SK-N-SH (cell line): ENCODE results near the gene SMARCD3. TPM values are rescaled to one million over a fixed set of nuclear protein-coding genes. Genes with fewer than 3 reads are reported as not detected.

ENCODE experiments used
- CTCF ChIA-PET: fragments of 300-600, 350-600 bp; formaldehyde crosslinking; extraction: SDS; loops from one replicate; lab custom pipeline; 2021; lab: Yijun Ruan, JAX
- POLR2A ChIA-PET: fragments of 350-600 bp; sonication (Branson Sonifier 250); formaldehyde crosslinking; extraction: SDS; loops from one replicate; lab custom pipeline; 2020; ENCODE audit warnings: antibody characterized with exemption, inconsistent platforms; lab: Yijun Ruan, JAX
- DNase-seq: peaks from one replicate; pipeline ENCODE4 v3.0.0; 2012
- H2AFZ ChIP-seq: fragments of 200-600 bp; sonication (generic); 2 replicates; pipeline ENCODE4 v1.8.1; 2016; ENCODE audit warnings: antibody characterized with exemption, mild to moderate bottlenecking, low read depth
- H3F3A ChIP-seq: fragments of 200-600 bp; sonication (generic); replicated peaks from 2 replicates; pipeline ENCODE3; 2016; ENCODE audit warnings: antibody characterized with exemption, mild to moderate bottlenecking; ENCODE audit not compliant: insufficient read depth
- H3K27ac ChIP-seq, 2 experiments: fragments of 200-500 bp in 1 of 2; fragments of 200-600 bp in 1 of 2; sonication (Bioruptor generic) in 1 of 2; sonication (generic), shearing (Covaris generic) in 1 of 2; 2 replicates each; pipeline versions ENCODE4 v1.5.1 to v1.6.1; 2014 to 2016; ENCODE audit warnings: low read depth in 2 of 2, inconsistent platforms in 1 of 2, low read length in 1 of 2, mild to moderate bottlenecking in 1 of 2, mixed read lengths in 1 of 2
- H3K27me3 ChIP-seq: fragments of 200-600 bp; sonication (generic), shearing (Covaris generic); 2 replicates; pipeline ENCODE4 v1.6.1; 2016; ENCODE audit warnings: mixed run types; ENCODE audit not compliant: insufficient read depth
- H3K36me3 ChIP-seq, 2 experiments: fragments of 200-500 bp in 1 of 2; fragments of 200-600 bp in 1 of 2; sonication (Bioruptor generic) in 1 of 2; sonication (generic) in 1 of 2; replicated peaks in 1 of 2; 2 replicates each; pipeline versions ENCODE3 to v1.5.1; 2014 to 2016; ENCODE audit warnings: low read length in 1 of 2, mild to moderate bottlenecking in 1 of 2; ENCODE audit not compliant: insufficient read depth in 2 of 2, control insufficient read depth in 1 of 2
- H3K4me1 ChIP-seq, 2 experiments: fragments of 200-500 bp in 1 of 2; fragments of 200-600 bp in 1 of 2; sonication (Bioruptor generic) in 1 of 2; sonication (generic), shearing (Covaris generic) in 1 of 2; 2 replicates each; pipeline versions ENCODE4 v1.5.1 to v1.6.1; 2014 to 2016; ENCODE audit warnings: low read depth in 1 of 2, low read length in 1 of 2, mixed run types in 1 of 2; ENCODE audit not compliant: insufficient read depth in 2 of 2, control insufficient read depth in 1 of 2
- H3K4me2 ChIP-seq: fragments of 200-600 bp; sonication (generic), shearing (Covaris generic); 2 replicates; pipeline ENCODE4 v1.6.1; 2017; ENCODE audit warnings: mixed run types
- H3K4me3 ChIP-seq, 2 experiments: fragments of 200-500 bp in 1 of 2; fragments of 200-600 bp in 1 of 2; sonication (Bioruptor generic) in 1 of 2; sonication (generic), shearing (Covaris generic) in 1 of 2; 2 replicates each; pipeline versions ENCODE4 v1.5.1 to v1.8.1; 2014 to 2016; ENCODE audit warnings: low read depth in 2 of 2, inconsistent platforms in 1 of 2, low read length in 1 of 2, mild to moderate bottlenecking in 1 of 2, mixed read lengths in 1 of 2, moderate library complexity in 1 of 2
- H3K79me2 ChIP-seq: fragments of 200-600 bp; sonication (generic); 2 replicates; pipeline ENCODE4 v1.8.1; 2017; ENCODE audit warnings: mild to moderate bottlenecking; ENCODE audit not compliant: insufficient read depth
- H3K9ac ChIP-seq: fragments of 200-600 bp; sonication (generic); 2 replicates; pipeline ENCODE4 v1.6.1; 2017; ENCODE audit warnings: mixed run types
- H3K9me2 ChIP-seq: fragments of 200-600 bp; sonication (generic); 2 replicates; pipeline ENCODE4 v1.6.1; 2017; ENCODE audit warnings: mixed run types
- H3K9me3 ChIP-seq: fragments of 200-600 bp; sonication (generic); 2 replicates; pipeline ENCODE4 v1.6.1; 2017; ENCODE audit warnings: mixed run types, mild to moderate bottlenecking, moderate library complexity
- H4K20me1 ChIP-seq: fragments of 200-600 bp; sonication (generic); 2 replicates; pipeline ENCODE4 v1.6.1; 2017; ENCODE audit warnings: mild to moderate bottlenecking, mixed run types; ENCODE audit not compliant: insufficient read depth
- ELF1 ChIP-seq: IDR thresholded peaks from 2 replicates; pipeline ENCODE4 v1.4.0; 2012
- EZH2phosphoT487 ChIP-seq: fragments of 200-600 bp; sonication (generic); IDR thresholded peaks from 2 replicates; pipeline ENCODE4 v1.6.1; 2017; ENCODE audit warnings: low read depth, mixed run types, mild to moderate bottlenecking, antibody characterized with exemption, moderate library complexity, borderline replicate concordance
- FOXJ3 ChIP-seq: sonication (generic); formaldehyde crosslinking; IDR thresholded peaks from 2 replicates; pipeline ENCODE4 v1.5.1; 2020; ENCODE audit warnings: mild to moderate bottlenecking, missing genetic modification reagents
- FOXM1 ChIP-seq: IDR thresholded peaks from 2 replicates; pipeline ENCODE4 v1.4.0; 2012; ENCODE audit warnings: low read depth, mild to moderate bottlenecking
- GABPA ChIP-seq: IDR thresholded peaks from 2 replicates; pipeline ENCODE4 v1.4.0; 2012; ENCODE audit warnings: low read depth, mild to moderate bottlenecking
- JUND ChIP-seq: IDR thresholded peaks from 2 replicates; pipeline ENCODE4 v1.4.0; 2012
- MEF2A ChIP-seq: IDR thresholded peaks from 2 replicates; pipeline ENCODE4 v1.4.0; 2012; ENCODE audit warnings: low read depth, borderline replicate concordance
- MXI1 ChIP-seq: IDR thresholded peaks from 2 replicates; pipeline ENCODE4 v1.6.1; 2012; ENCODE audit warnings: mild to moderate bottlenecking, low read depth, low read length, improper control_type of control experiment
- NFIC ChIP-seq: IDR thresholded peaks from 2 replicates; pipeline ENCODE4 v1.4.0; 2012; ENCODE audit warnings: borderline replicate concordance
- RFX5 ChIP-seq: IDR thresholded peaks from 2 replicates; pipeline ENCODE4 v1.6.1; 2012; ENCODE audit warnings: mild to moderate bottlenecking, improper control_type of control experiment, low read length
- SMC3 ChIP-seq: IDR thresholded peaks from 2 replicates; pipeline ENCODE4 v1.6.1; 2012; ENCODE audit warnings: low read depth, low read length, improper control_type of control experiment
- TEAD4 ChIP-seq: IDR thresholded peaks from 2 replicates; pipeline ENCODE4 v1.4.0; 2012; ENCODE audit warnings: mild to moderate bottlenecking, borderline replicate concordance; ENCODE audit not compliant: insufficient read depth
- USF2 ChIP-seq: fragments of 150-350 bp; IDR thresholded peaks from 2 replicates; pipeline ENCODE4 v1.6.1; 2017; ENCODE audit warnings: antibody characterized with exemption, low read length, low read depth, borderline replicate concordance
- YY1 ChIP-seq: IDR thresholded peaks from 2 replicates; pipeline ENCODE4 v1.4.0; 2012; ENCODE audit warnings: low read depth, mild to moderate bottlenecking
- WGBS: methylation state at CpG from one replicate; pipeline ENCODE4 v1.1.6; 2017; ENCODE audit warnings: low lambda C conversion rate; 5-methylcytosine and 5-hydroxymethylcytosine counted together
- polyA plus RNA-seq, 3 experiments: library from polyadenylated mRNA; depleted of rRNA; stranded (reverse); fragments of >200 nt; gene quantifications; 2 replicates each; pipeline ENCODE4 v1.2.3, GENCODE V29; 2012
- TF ChIP-seq, protein P1 (sequence below): IDR thresholded peaks from 2 replicates; pipeline ENCODE4 v1.4.0; 2012; ENCODE audit warnings: low read depth
- TF ChIP-seq, protein P2 (sequence below): IDR thresholded peaks from 2 replicates; pipeline ENCODE4 v1.4.0; 2012; ENCODE audit warnings: low read depth, borderline replicate concordance
- TF ChIP-seq, protein P3 (sequence below): fragments of 200-600 bp; sonication (generic); IDR thresholded peaks from 2 replicates; pipeline ENCODE4 v1.6.1; 2017; ENCODE audit warnings: antibody characterized with exemption, mild to moderate bottlenecking, moderate library complexity
- TF ChIP-seq, protein P4 (sequence below): IDR thresholded peaks from 2 replicates; pipeline ENCODE4; 2012

SMARCD3 gene
- polyA plus RNA-seq, 1 of the 3 experiments (the other 2 are of a cell fraction) = 62.8 TPM

DNA sequence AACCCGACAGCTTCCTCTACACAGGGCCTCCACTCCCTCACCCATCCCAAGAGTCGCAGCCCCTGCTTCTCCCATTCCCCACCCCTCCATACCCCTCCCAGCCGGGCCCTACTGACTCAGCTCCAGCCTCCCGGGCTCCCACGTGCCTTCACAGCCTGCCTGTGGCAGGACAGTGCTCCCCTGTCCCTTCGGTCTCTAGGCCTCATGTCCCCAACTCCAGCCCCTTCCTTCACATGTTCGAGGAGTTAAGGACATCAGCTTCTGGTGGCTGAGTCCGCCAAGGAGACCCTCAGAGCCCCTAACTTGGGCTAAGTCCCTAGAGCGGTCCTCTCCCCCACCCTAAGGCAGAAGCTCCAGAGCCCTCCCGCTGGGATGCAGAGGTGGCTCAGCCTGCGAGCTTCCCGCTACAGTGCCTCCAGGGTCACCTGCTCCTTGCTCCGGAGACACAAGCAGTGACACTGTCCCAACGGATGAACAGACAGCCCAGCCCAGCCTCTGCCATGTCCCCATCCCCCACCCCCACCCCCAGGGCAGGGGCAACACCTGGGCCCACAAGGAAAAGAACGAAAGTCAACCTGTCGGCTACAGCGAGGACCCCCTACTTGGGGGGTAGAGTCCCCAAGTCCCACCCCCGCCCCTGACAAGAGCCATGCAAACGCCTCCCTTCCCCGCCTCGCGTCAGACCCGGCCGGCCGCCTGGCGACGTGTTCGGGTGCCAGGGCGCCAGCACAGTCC, 716 bp downstream of the SMARCD3 start:
- Histone ChIP-seq H3K79me2 (peaks cover 18% of the 10 kb centered on the region), H3K27me3 (no peaks in the 10 kb centered on the region), H3F3A (peaks cover 32% of the 10 kb centered on the region), H3K9ac (peak overlapping the region; percentile 83), H3K36me3 (peaks cover 0 to 3% of the 10 kb centered on the region in 2 experiments), H3K27ac (peak overlapping the region; percentile 67 to 73), H4K20me1 (peaks cover 16% of the 10 kb centered on the region), H3K9me3 (no peaks in the 10 kb centered on the region), H2AFZ (peak overlapping the region; percentile 90; the same call in 1 of the 2 replicates), H3K9me2 (no peaks in the 10 kb centered on the region), H3K4me3 (peak overlapping the region; percentile 63 to 91), H3K4me1 (peaks cover 50 to 65% of the 10 kb centered on the region in 2 experiments), H3K4me2 (peak overlapping the region; percentile 90)
- WGBS = 40% methylated on average over 14 of the region's 29 CpGs
- ChIA-PET POLR2A (interaction anchor here (2.1 kb wide), 1 partner anchor 15 kb away, joined by 7 read pairs; the partner anchor contains the start of gene CHPF2), CTCF (interaction anchor here (0.7 to 6.2 kb wide), 11 partner anchors 9 to 128 kb away, joined by 3 to 122 read pairs (median 5); partner anchors contain the start of gene CHPF2)
- peak; percentile 71 for DNase-seq
- TF ChIP-seq, protein P1, sequence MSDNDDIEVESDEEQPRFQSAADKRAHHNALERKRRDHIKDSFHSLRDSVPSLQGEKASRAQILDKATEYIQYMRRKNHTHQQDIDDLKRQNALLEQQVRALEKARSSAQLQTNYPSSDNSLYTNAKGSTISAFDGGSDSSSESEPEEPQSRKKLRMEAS = peak; percentile 90
- TF ChIP-seq ELF1 = no peak

GRCh38 chr7:151246851-151247580, 1.5 kb downstream of the SMARCD3 start:
- Histone ChIP-seq H3K36me3 (peaks cover 0 to 10% of the 10 kb centered on the region in 2 experiments), H3K27me3 (no peaks in the 10 kb centered on the region), H3K79me2 (peaks cover 18% of the 10 kb centered on the region), H3K4me2 (peak overlapping the region; percentile 90), H2AFZ (no peak overlapping the region), H3K9me2 (no peaks in the 10 kb centered on the region), H3K4me3 (peak overlapping the region; percentile 63 to 91; a peak in 3 of 4 replicates), H3K4me1 (peaks cover 45 to 59% of the 10 kb centered on the region in 2 experiments), H3K27ac (peak overlapping the region in 1 of 2 experiments; percentile 73; a peak in 1 of 4 replicates), H3K9ac (peak overlapping the region; percentile 83; the same call in 1 of the 2 replicates), H3K9me3 (no peaks in the 10 kb centered on the region), H4K20me1 (peaks cover 16% of the 10 kb centered on the region), H3F3A (peaks cover 33% of the 10 kb centered on the region)
- ChIA-PET CTCF (interaction anchor here (0.7 to 6.2 kb wide), 17 partner anchors 10 to 127 kb away, joined by 3 to 122 read pairs (median 4); partner anchors contain the start of gene CHPF2), POLR2A (interaction anchor here (1.6 to 2.1 kb wide), 2 partner anchors 14 kb away, joined by 7 read pairs; partner anchors contain the start of gene CHPF2)
- DNase-seq = peak; percentile 42
- 78% methylated on average over 4 of the region's 4 CpGs for WGBS
- no peak for TF ChIP-seq TEAD4
- TF ChIP-seq, protein P2, sequence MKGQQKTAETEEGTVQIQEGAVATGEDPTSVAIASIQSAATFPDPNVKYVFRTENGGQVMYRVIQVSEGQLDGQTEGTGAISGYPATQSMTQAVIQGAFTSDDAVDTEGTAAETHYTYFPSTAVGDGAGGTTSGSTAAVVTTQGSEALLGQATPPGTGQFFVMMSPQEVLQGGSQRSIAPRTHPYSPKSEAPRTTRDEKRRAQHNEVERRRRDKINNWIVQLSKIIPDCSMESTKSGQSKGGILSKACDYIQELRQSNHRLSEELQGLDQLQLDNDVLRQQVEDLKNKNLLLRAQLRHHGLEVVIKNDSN = no peak
- no peak for TF ChIP-seq MEF2A
- TF ChIP-seq FOXM1 = no peak
- no peak for TF ChIP-seq NFIC
- TF ChIP-seq, protein P1 = no peak
- TF ChIP-seq ELF1 = no peak
- no peak for TF ChIP-seq SMC3
- no peak for TF ChIP-seq RFX5
- no peak for TF ChIP-seq GABPA
- no peak for TF ChIP-seq MXI1
- TF ChIP-seq YY1 = no peak
- TF ChIP-seq FOXJ3 (CRISPR knock-in tag) = no peak
- no peak for TF ChIP-seq JUND
- TF ChIP-seq, protein P3, sequence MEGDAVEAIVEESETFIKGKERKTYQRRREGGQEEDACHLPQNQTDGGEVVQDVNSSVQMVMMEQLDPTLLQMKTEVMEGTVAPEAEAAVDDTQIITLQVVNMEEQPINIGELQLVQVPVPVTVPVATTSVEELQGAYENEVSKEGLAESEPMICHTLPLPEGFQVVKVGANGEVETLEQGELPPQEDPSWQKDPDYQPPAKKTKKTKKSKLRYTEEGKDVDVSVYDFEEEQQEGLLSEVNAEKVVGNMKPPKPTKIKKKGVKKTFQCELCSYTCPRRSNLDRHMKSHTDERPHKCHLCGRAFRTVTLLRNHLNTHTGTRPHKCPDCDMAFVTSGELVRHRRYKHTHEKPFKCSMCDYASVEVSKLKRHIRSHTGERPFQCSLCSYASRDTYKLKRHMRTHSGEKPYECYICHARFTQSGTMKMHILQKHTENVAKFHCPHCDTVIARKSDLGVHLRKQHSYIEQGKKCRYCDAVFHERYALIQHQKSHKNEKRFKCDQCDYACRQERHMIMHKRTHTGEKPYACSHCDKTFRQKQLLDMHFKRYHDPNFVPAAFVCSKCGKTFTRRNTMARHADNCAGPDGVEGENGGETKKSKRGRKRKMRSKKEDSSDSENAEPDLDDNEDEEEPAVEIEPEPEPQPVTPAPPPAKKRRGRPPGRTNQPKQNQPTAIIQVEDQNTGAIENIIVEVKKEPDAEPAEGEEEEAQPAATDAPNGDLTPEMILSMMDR = no peak
- no peak for TF ChIP-seq EZH2phosphoT487
- TF ChIP-seq, protein P4, sequence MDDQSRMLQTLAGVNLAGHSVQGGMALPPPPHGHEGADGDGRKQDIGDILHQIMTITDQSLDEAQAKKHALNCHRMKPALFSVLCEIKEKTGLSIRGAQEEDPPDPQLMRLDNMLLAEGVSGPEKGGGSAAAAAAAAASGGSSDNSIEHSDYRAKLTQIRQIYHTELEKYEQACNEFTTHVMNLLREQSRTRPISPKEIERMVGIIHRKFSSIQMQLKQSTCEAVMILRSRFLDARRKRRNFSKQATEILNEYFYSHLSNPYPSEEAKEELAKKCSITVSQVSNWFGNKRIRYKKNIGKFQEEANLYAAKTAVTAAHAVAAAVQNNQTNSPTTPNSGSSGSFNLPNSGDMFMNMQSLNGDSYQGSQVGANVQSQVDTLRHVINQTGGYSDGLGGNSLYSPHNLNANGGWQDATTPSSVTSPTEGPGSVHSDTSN = no peak
- TF ChIP-seq USF2 = no peak
